Aorta (tissue), 5 donors: ENCODE measurements around the gene ARL5A. TPM values are rescaled to one million over a fixed set of nuclear protein-coding genes. Genes with fewer than 3 reads are reported as not detected.
"Not testable (repeated sequence)": the region's sequence is repeated elsewhere in the genome, so short reads cannot be mapped to it uniquely, and the experiment has no call there.

Experiments
- ATAC-seq: fragments of 200-7000 bp; cut with Tn5 transposase; one replicate; pipeline ENCODE4 v1.9.1; 2022; ENCODE audit warnings: moderate library complexity; ENCODE audit not compliant: low FRiP score
- DNase-seq, 2 donors: peaks; one replicate each; pipeline ENCODE4 v3.0.0-alpha.2; 2020
- H3K27ac ChIP-seq, 2 donors: one replicate each; pipeline ENCODE4 v1.5.1; 2013; ENCODE audit warnings: low read length in 2 of 2, mild to moderate bottlenecking in 2 of 2, moderate library complexity in 2 of 2, control low read depth in 1 of 2, inconsistent platforms in 1 of 2, low read depth in 1 of 2
- H3K27me3 ChIP-seq, 2 donors: one replicate each; pipeline ENCODE4 v1.6.1; 2013; ENCODE audit warnings: control low read depth in 1 of 2, low read length in 1 of 2, mild to moderate bottlenecking in 1 of 2, moderate library complexity in 1 of 2; ENCODE audit not compliant: insufficient read depth in 2 of 2, control insufficient read depth in 1 of 2
- H3K36me3 ChIP-seq, 2 donors: one replicate each; pipeline ENCODE4 v1.6.1; 2013; ENCODE audit warnings: control low read depth in 1 of 2, low read length in 1 of 2, mild to moderate bottlenecking in 1 of 2; ENCODE audit not compliant: insufficient read depth in 2 of 2, control insufficient read depth in 1 of 2
- H3K4me1 ChIP-seq, 2 donors: one replicate each; pipeline ENCODE4 v1.6.1; 2013; ENCODE audit warnings: low read length in 2 of 2, control low read depth in 1 of 2, mild to moderate bottlenecking in 1 of 2, moderate library complexity in 1 of 2; ENCODE audit not compliant: insufficient read depth in 2 of 2, control insufficient read depth in 1 of 2
- H3K4me3 ChIP-seq, 2 donors: one replicate each; pipeline ENCODE4 v1.5.1; 2013; ENCODE audit warnings: low read length in 2 of 2, control low read depth in 1 of 2, mild to moderate bottlenecking in 1 of 2
- H3K9me3 ChIP-seq: one replicate; pipeline ENCODE4 v1.6.1; 2013; ENCODE audit warnings: mild to moderate bottlenecking, low read length; ENCODE audit not compliant: control insufficient read depth
- WGBS, 2 donors: extraction: QIAGEN DNeasy Blood & Tissue Kit; methylation state at CpG; one replicate each; pipeline ENCODE4 v1.1.7; 2013; 5-methylcytosine and 5-hydroxymethylcytosine counted together
- intact Hi-C, 2 donors: fragments of 100-400 bp; cut with DNase I; formaldehyde crosslinking; loops; one replicate each; pipeline versions ENCODE4 v1.14.2 to v1.15.0; 2022
- long read RNA-seq, 2 donors: library from polyadenylated mRNA; unstranded; transcript quantifications; one replicate each; pipeline ENCODE4 v2.0.0, GENCODE V29; 2020 to 2021
- polyA plus RNA-seq, 2 donors: library from polyadenylated mRNA; stranded (reverse); fragments of 200-250 nt; gene quantifications; one replicate each; pipeline ENCODE4 v1.2.3, GENCODE V29; 2013
- total RNA-seq, 2 donors: library from RNA; stranded (reverse); fragmentation: NEBNext Ultra II Directional; extraction: Animal tissue kit (Norgen Biotek cat#: 25700); gene quantifications; one replicate each; pipeline ENCODE4 v1.2.1, GENCODE V29; 2021
- donor health status: healthy with polysubstance abuse.
- donor health status: Bipolar disorder and iron deficiency.
- donor health status: DM: no; HTN: no; CAD: no.
- donor health status: DM: no; HTN: no; CAD: no.
- donor health status: DM: yes; HTN: yes; CAD: no.

Gene ARL5A
- total RNA-seq (10 to 100 TPM; 78.9 to 95.9 TPM), polyA plus RNA-seq (10 to 100 TPM; 19.1 to 76.6 TPM)
- long read RNA-seq, donor 1, full-length matches to known transcripts, result 214 of 237 reads
- long read RNA-seq, donor 1, partial matches to known transcripts, result 0 of 237 reads
- long read RNA-seq, donor 1, other reads (novel, unspliced or antisense), result 23 of 237 reads
- long read RNA-seq, donor 2, full-length matches to known transcripts, result 61 of 71 reads
- long read RNA-seq, donor 2, partial matches to known transcripts, result 4 of 71 reads
- long read RNA-seq, donor 2, other reads (novel, unspliced or antisense), result 6 of 71 reads

- Histone ChIP-seq H3K36me3 (no peaks in the 10 kb centered on the region), H3K27me3 (no peaks in the 10 kb centered on the region), H3K9me3 (no peaks in the 10 kb centered on the region), H3K27ac (peak within 1 kb of the TSS; percentile 72 to 79), H3K4me1 (peaks cover 0 to 5% of the 10 kb centered on the region in 2 donors), H3K4me3 (peak within 1 kb of the TSS; percentile 85 to 87)
- 0% methylated on average over 55 to 64 of the region's 64 CpGs for WGBS, 2 donors
- DNase-seq (peak; percentile 97 to 99), ATAC-seq (peak; percentile 98)
- intact Hi-C loops, result loop anchor here (5.0 to 10.0 kb wide), 4 partner anchors 44 to 174 kb away; no protein-coding TSS in a partner anchor
Observed at GRCh38 chr2:151828143-151828889, at the start of gene ARL5A. Gene ARL5A, minus strand, starts transcription at chr2:151828421. Its CDS starts 245 bp downstream, at chr2:151828176.

- WGBS, 2 donors, result 89 to 92% methylated on average over 8 to 23 of the region's 34 CpGs
- H3K36me3 ChIP-seq, DNase-seq, ATAC-seq, H3K27ac ChIP-seq, H3K4me3 ChIP-seq, H3K9me3 ChIP-seq, H3K27me3 ChIP-seq, intact Hi-C loops: not testable (repeated sequence)
- peaks cover 9 to 19% of the 10 kb centered on the region in 2 donors for H3K4me1 ChIP-seq
Observed at GRCh38 chr2:151875631-151876030, 47.4 kb upstream of the ARL5A start.

GRCh38 chr2:151872463-151872862 is 44.2 kb upstream of the ARL5A start:
- peak overlapping the region; percentile 21 to 85 for H3K27ac ChIP-seq
- ATAC-seq (no peak), DNase-seq (no peak)
- no peaks in the 10 kb centered on the region for H3K36me3 ChIP-seq
- no peak overlapping the region for H3K4me3 ChIP-seq
- intact Hi-C loops, result loop anchor here (5.0 kb wide), 2 partner anchors 40 to 45 kb away; partner anchors contain the start of gene ARL5A (in 1 of the 2)
- no peaks in the 10 kb centered on the region for H3K9me3 ChIP-seq
- H3K4me1 ChIP-seq, result peaks cover 4 to 6% of the 10 kb centered on the region in 2 donors
- H3K27me3 ChIP-seq, result no peaks in the 10 kb centered on the region
- 3 to 4% methylated on average over 3 of the region's 3 CpGs for WGBS, 2 donors

- intact Hi-C loops, result no loop called here
- 44 to 47% methylated on average over 5 of the region's 5 CpGs for WGBS, 2 donors
- Histone ChIP-seq H3K9me3 (no peaks in the 10 kb centered on the region), H3K4me3 (no peak overlapping the region), H3K4me1 (peaks cover 2 to 6% of the 10 kb centered on the region in 2 donors), H3K27ac (no peak overlapping the region), H3K36me3 (no peaks in the 10 kb centered on the region), H3K27me3 (no peaks in the 10 kb centered on the region)
- ATAC-seq (no peak), DNase-seq (no peak)
Observed at GRCh38 chr2:151869291-151869690, 41.1 kb upstream of the ARL5A start.

GRCh38 chr2:151862700-151863099 is 34.5 kb upstream of the ARL5A start:
- Histone ChIP-seq H3K4me3 (no peak overlapping the region), H3K4me1 (no peaks in the 10 kb centered on the region), H3K27me3 (no peaks in the 10 kb centered on the region), H3K27ac (no peak overlapping the region), H3K9me3 (no peaks in the 10 kb centered on the region), H3K36me3 (no peaks in the 10 kb centered on the region)
- 97 to 98% methylated on average over 5 of the region's 5 CpGs for WGBS, 2 donors
- intact Hi-C loops, result no loop called here
- DNase-seq, result no peak
- no peak for ATAC-seq

GRCh38 chr2:151861174-151861573 is 33.0 kb upstream of the ARL5A start:
- 77 to 85% methylated on average over 4 of the region's 4 CpGs for WGBS, 2 donors

GRCh38 chr2:151860613-151861146 is 32.5 kb upstream of the ARL5A start:
- H3K4me1 ChIP-seq, result no peaks in the 10 kb centered on the region
- H3K36me3 ChIP-seq, result no peaks in the 10 kb centered on the region
- no peaks in the 10 kb centered on the region for H3K27me3 ChIP-seq
- 91 to 93% methylated on average over 5 of the region's 5 CpGs for WGBS, 2 donors
- intact Hi-C loops, result no loop called here
- ATAC-seq (no peak), DNase-seq (no peak)
- H3K27ac ChIP-seq, result no peak overlapping the region
- no peak overlapping the region for H3K4me3 ChIP-seq
- H3K9me3 ChIP-seq, result no peaks in the 10 kb centered on the region

More at GRCh38 chr2:151861174-151861573, 33.0 kb upstream of the ARL5A start:
- H3K4me3 ChIP-seq, result no peak overlapping the region
- DNase-seq, result no peak
- no peak for ATAC-seq
- no peaks in the 10 kb centered on the region for H3K36me3 ChIP-seq
- H3K4me1 ChIP-seq, result no peaks in the 10 kb centered on the region
- H3K9me3 ChIP-seq, result no peaks in the 10 kb centered on the region
- no peak overlapping the region for H3K27ac ChIP-seq
- no peaks in the 10 kb centered on the region for H3K27me3 ChIP-seq
- intact Hi-C loops, result no loop called here

- H3K4me1 ChIP-seq, result no peaks in the 10 kb centered on the region
- H3K36me3 ChIP-seq, result no peaks in the 10 kb centered on the region
- H3K27me3 ChIP-seq, result no peaks in the 10 kb centered on the region
- ATAC-seq, result no peak
- DNase-seq, result no peak
- no peak overlapping the region for H3K4me3 ChIP-seq
- intact Hi-C loops, result no loop called here
- no peaks in the 10 kb centered on the region for H3K9me3 ChIP-seq
- WGBS, 2 donors, result 94 to 96% methylated on average over 4 of the region's 4 CpGs
- H3K27ac ChIP-seq, result no peak overlapping the region
Observed at GRCh38 chr2:151860210-151860609, 32.0 kb upstream of the ARL5A start.
